GM12892 (cell line): ENCODE measurements around the gene NARS2.

ENCODE experiments used
- POLR2A ChIP-seq: IDR thresholded peaks from 2 replicates; pipeline ENCODE4 v1.6.1; 2011; ENCODE audit warnings: low read depth, low read length, control low read depth
- TAF1 ChIP-seq: IDR thresholded peaks from 2 replicates; pipeline ENCODE4 v1.6.1; 2011; ENCODE audit warnings: low read depth, mild to moderate bottlenecking, control low read depth, low read length, borderline replicate concordance

GRCh38 chr11:78541537-78541936 is 33.1 kb downstream of the NARS2 start:
- TF ChIP-seq POLR2A (no peak), TAF1 (no peak)
